ENCODE measurements around the gene ESRP2.
A peak's percentile ranks its signal among the peaks of the same experiment; 100 is the strongest.

Gene ESRP2

GRCh38 chr16:68235887-68236136 lies at the start of gene ESRP2:
TSS of gene ESRP2 (minus strand) at chr16:68236127. CDS start at chr16:68236045, 82 bp downstream.
- TF ChIP-seq CTCF (IDR thresholded peaks at IDR 0.05; ENCODE audit: extremely low read depth, missing control alignments) = no peak

GRCh38 chr16:68285683-68286082 lies 49.8 kb upstream of the ESRP2 start:
- TF ChIP-seq CTCF (IDR thresholded peaks at IDR 0.05; ENCODE audit: extremely low read depth, missing control alignments) = no peak
- DNase-seq (ENCODE audit: low spot score) = no peak

More at GRCh38 chr16:68235887-68236136, at the start of gene ESRP2:
- no peak for DNase-seq (ENCODE audit: low spot score)

GRCh38 chr16:68284847-68285246 lies 48.9 kb upstream of the ESRP2 start:
- no peak for TF ChIP-seq CTCF (IDR thresholded peaks at IDR 0.05; ENCODE audit: extremely low read depth, missing control alignments)
- DNase-seq (ENCODE audit: low spot score) = peak; percentile 78

- TF ChIP-seq CTCF (IDR thresholded peaks at IDR 0.05; ENCODE audit: extremely low read depth, missing control alignments) = no peak
- DNase-seq (ENCODE audit: low spot score) = peak; percentile 69
These were observed 48.1 kb upstream of the ESRP2 start for GRCh38 chr16:68283801-68284598.

- no peak for DNase-seq (ENCODE audit: low spot score)
- TF ChIP-seq CTCF (IDR thresholded peaks at IDR 0.05; ENCODE audit: extremely low read depth, missing control alignments) = no peak
These were observed 47.4 kb upstream of the ESRP2 start for GRCh38 chr16:68283346-68283745.

GRCh38 chr16:68282064-68282452 lies 46.1 kb upstream of the ESRP2 start:
- TF ChIP-seq CTCF (IDR thresholded peaks at IDR 0.05; ENCODE audit: extremely low read depth, missing control alignments) = no peak

GRCh38 chr16:68281368-68282063 lies 45.6 kb upstream of the ESRP2 start:
- DNase-seq (ENCODE audit: low spot score) = no peak
- no peak for TF ChIP-seq CTCF (IDR thresholded peaks at IDR 0.05; ENCODE audit: extremely low read depth, missing control alignments)

More at GRCh38 chr16:68282064-68282452, 46.1 kb upstream of the ESRP2 start:
- no peak for DNase-seq (ENCODE audit: low spot score)

All from GM20000 (cell line).